NCI-H1930 (cell line): ENCODE measurements around the gene FHAD1.

Source experiments
- DNase-seq, 2 experiments: peaks; one replicate each; lab custom pipeline; 2025; lab: John Stamatoyannopoulos, UW

FHAD1 gene

DNA sequence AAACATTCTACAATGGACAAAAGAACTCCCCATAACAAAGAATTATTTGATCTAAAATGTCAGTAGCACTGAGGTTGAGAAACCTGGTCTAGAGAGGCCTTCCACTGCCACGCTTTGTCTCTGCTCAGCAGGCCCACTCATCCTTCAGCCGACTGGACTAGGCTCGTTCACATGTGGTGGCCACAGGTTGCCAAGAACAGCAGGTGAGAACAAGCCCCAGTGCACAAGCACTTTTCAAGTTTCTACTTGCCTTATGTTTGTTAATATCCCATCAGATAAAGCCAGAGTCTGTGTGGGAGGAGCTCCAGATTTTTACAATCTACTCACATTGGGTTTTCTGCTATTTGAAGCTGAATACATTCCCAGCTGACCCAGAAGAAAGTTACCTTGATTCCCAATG lies 153.6 kb downstream of the FHAD1 start:
- no peak for DNase-seq

DNA sequence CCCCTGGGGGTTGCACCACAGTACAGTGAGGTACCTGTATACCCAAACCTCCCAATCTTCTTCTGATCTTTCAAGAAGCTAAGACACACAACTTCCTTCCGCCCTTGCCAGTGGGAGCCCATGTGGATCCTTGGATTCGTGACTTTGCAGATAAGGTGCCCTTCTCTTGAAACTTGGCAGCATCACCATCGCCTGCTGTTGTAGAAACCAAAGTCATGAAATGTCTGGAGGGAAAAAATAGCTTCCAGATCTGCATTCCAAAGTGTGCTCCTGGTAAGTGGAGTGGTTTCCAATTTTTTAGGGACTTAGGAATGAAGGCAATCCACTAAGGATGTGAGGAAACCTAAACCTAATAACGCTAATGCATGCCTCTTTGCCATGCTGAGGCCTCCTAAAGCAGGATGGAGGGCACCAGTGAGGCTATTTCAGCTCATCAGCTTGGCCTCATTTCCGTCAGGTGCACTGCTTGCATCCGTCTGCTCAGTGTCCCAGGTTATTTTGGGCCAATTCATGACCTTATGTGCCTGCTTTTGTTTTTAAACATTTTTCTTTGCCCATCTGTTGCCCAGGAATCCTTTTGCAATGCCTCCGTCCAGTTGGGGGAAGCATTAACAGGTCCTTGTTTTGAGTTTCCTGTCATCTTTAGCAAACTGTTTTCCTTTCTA lies 154.5 kb downstream of the FHAD1 start:
- DNase-seq: no peak

DNA sequence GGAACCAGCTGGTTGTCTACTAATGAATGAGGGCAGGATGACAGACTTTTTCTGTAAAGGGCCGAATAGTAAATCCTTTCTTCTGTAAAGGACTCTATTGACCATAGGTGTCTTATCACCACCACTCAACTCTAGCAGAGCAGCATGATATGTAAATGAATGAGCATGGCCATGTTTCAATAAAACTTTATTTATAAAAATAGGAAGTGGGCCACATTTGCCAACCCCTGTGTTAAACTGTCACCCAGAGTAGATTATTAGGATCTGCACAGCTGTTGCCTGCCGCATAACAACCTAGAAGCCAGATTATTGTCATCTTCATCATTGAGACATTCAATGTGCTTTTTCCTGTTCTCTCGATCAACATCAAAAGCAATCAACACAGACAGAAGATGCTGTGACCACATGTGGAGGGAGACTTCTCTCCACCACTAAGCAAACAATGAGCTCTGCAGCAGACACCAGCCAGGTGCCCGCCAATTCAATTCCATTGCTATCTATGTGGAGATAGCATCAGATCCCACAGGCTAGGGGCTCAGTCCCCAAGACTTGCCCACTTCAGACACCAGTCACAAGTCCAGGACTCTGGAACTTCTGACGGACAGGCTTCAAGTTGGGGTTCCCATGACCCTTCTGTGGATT lies 155.9 kb downstream of the FHAD1 start:
- DNase-seq: no peak

DNA sequence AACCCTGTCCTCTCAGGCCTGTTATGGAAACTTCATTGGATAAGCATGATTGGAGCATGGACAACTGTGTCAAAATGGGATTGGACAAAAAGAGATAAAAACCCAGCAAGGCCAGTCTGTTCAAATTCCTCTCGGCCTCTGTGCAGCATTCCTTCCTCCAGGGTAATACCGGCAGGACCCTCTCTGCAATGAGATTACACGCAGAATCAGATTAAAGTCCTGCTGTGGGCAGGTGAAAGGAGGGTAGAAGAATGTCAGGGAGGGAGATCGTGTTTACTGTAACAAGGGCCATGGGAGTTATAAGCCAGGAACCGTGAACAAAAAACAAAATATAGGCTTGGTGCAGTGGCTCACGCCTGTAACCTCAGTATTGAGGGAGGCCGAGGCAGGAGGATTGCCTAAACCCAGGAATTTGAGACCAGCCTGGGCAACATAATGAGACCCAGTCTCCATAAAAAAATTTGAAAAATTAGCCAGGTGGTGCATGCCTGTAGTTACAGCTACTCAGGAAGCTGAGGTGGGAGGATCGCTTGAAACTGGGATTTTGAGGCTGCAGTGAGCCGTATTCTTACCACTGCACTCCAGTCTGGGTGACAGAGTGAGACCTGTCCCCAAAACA lies 157.0 kb downstream of the FHAD1 start:
- DNase-seq: no peak

DNA sequence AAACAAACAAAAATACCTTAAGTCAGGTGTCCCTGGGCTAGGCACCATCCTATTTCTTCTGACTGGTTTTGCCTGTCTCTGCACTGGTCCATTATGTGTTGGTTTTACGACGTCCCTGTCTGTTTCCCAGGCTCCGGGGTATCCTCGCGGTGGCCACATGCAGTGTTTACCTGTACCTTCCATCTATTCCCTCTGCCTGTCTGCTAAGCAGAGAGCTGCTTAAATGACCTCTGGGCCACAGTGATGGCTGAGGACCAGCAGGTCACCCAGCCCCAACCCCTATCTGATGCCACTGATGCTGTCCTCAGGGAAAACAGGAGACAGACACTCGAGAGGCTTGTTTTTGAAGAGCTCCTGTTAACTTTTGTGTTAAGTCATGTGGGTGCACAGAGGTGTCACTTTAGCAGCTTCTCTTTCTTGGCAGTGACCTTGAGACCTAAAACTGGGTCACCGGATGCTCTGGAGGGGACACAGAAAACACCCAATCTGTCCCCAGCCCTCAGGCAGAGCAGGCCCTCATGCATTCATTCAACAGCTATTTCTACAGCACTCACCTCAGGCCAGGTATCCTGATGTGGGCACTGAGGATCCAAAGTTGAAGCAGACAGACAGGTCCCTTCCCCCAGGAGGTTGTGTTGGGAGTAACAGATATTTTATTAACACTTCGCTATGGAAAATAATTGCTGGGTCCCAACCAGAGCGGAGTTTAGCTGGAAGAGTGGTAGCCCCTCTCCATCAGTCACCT lies 158.3 kb downstream of the FHAD1 start:
- DNase-seq: no peak

DNA sequence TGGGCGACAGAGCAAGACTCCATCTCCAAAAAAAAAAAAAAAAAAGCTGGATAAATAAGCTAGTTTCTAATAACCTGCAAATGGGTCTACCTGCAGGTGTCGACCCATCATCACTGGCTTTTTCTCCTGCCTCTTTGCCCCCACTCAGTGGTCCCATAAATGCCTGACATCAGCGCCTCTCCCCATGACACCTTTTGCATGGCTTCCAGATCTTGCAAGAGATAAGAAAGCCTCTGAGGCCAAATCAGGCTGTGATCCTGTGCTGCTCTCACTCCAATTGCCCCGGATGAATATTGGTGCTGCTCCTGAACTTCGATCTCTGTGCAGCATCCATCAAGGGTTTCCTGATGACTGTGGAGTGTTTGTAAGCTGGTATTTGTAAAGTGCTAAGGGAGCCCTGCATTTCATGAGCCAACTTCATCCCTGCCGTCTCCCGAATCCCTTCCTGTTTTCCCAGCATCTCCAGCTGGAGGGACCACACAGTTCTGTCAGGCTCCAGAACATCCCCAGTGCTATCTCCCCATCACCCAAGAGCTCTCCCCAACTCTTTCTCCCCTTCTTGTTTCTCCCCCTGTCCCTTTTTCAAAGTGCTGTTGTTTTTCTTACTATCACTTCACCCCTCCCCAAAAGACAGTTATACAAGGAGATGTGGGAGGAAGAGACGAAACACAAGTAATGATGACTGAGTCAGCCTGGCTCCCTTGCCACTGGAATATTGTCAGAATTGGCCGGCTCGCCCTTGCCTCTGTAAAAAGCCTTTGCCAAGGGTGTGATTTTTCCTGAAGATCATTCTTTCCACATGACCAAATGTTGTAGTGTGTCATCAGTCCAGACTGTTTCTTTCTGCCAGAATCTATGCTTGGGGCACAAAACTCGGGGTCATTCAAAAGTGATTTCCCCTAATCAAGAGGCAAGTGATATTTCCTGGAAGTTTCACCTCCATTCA lies 159.9 kb downstream of the FHAD1 start:
- no peak for DNase-seq

DNA sequence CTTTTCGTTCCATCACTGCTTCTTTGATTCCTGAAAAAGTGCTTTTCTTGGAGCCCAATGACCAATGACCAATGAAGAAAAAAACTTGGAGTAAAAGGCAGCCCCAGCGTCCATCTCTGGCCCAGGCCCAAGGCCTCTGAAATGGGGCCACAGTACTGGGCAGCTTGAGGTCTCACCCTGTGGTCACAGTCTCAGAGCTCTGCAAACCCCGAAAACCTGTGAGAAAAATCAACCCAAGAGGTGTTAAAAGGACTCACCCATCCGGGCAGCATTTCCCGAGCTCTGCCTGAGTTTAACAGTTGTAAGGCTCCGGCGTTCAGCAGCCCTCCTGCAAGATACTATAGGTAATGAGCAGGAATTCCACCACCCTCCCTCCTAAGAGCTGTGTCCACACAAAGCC lies 160.6 kb downstream of the FHAD1 start:
- DNase-seq: no peak

DNA sequence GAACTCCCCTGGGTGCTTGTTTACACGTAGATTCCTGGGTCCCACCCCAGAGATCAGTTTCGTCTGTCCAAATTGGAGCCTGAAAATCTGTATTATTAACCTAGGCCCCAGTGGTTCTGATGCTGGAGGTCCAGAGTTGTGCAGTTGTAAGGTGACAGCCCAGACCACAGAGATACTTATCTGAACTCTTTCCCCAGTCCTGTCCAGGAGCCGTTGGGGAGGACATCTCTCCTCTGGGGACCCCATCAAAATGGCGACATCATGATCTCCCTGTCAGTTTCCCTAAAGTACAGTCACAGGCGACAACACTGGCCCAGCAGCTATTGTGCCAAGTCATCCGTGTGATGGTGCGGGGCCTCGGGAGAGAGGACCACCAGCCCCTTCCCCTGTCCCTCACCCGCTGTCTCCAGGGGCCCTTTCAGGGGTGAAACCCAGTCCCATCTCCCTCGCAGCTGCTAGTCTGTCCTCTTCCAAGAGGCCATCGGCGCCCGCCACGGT lies 161.9 kb downstream of the FHAD1 start:
- DNase-seq: no peak

DNA sequence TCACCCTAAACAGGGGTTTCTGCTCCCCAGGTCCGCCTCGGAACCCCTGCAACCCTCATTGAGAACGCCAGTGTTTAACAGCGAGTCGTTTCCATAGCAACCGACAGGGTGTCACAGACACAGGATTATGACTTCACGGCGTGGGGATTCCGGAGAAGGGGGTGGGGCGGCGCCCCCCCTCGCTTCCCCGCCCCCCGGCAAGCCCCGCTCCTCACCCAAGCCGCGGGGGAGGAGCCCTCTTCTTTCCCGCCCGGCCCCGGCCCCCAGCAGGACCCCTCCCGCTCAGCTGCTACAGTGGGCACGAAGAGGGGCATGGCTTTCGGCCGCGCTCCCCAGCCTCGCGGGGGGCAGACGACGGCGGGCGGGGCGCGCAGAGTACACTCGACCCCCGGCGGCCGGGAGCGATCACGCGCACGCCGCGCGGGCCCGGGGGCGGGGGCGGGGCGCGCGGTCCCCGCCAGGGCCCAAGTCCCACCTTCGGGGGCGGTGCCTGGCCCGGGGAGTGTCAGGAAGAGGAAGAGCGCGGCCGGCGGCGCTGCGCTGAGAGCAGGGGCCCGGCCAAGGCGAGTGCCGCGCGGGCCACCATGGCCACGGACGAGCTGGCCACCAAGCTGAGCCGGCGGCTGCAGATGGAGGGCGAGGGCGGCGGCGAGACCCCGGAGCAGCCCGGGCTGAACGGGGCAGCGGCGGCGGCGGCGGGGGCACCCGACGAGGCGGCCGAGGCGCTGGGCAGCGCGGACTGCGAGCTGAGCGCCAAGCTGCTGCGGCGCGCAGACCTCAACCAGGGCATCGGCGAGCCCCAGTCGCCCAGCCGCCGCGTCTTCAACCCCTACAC lies 162.6 kb downstream of the FHAD1 start, which contains the start of gene EFHD2:
Gene EFHD2 (plus strand): TSS at position 501 of the 835 bp plus-strand sequence. CDS start 84 bp downstream, at position 585.
- peak; percentile 79 to 82 for DNase-seq

DNA sequence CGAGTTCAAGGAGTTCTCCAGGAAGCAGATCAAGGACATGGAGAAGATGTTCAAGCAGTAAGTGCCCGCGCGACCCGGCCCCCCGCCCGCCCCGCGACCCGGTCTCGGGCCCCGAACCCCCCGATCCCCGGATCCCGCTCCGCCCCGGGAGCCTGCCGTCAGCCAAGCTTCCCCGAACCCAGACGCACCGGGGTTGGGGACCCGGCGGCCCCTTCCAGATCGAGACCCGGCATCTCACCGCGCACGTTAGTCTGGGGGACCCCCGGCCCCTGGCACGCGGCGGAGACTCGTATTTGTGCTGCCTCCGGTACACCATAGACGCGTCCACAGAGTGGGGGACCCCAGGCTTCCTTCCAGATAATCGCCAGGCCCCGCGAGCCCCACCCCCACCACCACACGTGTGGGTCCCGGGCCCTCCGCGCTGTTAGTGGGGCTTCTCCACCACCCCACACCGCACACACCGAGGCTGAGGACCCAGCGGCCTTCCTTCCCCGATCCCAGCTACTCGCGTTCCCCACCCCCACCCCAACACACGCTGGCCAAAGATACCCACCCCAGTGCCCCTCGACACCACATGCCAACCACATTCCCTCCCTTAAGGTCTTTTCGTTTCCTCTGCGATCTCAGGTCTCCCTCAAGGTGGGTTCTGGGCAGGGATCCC lies 163.3 kb downstream of the FHAD1 start:
- DNase-seq: no peak

DNA sequence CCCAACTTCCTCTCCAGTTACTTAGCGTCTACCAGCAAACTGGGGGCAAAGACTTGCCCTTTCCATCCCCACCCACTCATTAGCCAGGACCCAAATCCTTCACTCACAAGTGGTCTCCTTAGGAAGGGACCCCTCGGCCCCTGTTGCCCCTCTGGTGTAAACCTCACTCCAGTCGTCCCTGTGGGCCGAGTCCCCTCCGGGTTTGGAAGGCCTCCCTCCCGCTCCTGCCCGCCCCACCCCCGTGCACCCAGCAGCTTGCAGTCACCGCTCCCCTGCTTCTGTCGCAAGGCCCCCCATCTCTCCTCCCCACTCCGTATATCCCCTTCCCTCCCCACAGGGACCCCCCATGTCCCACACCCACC lies 163.8 kb downstream of the FHAD1 start:
- no peak for DNase-seq

DNA sequence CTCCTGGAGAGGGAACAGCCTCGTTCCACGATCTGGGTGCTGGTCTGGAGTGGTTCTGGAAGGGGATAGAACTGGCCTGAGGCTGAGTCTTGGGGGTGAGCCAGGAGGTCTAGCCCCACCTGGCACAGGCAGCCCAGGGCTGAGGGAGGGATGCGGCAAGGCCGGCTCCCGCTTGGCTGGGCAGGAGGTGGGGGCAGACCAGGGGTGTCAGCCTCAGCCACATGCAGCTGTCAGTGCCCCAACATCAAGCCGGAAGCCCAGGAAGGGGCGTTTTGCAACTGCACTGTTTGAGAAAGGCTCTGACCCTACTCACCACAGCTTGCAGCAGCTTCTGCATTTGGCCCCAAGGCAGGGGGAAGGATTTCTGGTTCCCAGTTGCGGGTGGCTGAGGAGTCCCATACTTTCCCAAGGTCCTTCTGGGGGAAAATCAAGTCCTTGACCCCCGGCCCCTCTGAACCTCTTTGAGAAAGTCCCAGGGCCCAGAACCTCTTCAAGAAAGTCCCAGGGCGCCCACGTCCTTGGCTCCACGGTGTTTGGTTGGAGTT lies 164.6 kb downstream of the FHAD1 start:
- no peak for DNase-seq

DNA sequence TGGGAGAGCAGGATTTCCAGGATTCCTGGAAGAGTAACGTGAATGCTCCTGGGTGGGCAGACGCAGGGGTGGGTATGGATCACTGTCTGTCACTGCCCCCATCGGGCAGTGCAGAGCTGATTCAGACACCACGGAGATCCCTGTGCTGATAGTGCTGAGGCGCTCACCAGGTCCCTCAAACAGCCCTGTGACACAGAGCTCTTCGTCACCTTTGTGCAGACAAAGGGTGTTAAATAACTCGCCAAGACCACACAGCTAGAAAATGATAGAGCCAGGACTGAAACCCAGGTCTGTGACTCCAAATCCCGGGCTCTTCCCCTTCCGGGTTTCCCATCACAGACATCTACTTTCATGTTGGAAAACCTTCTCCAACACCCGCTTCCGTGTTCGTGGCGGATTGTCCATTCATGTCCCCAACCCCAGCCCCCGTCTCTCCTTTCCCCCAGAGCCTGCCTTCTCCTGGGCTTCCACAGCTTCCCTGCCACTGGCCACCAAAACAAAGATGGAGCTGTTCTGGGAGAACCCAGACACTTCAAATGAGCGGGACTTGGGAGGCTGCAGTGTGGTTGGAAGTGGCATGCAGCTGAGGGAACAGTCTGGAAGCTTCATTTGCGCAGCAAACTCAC lies 165.3 kb downstream of the FHAD1 start:
- DNase-seq: no peak

DNA sequence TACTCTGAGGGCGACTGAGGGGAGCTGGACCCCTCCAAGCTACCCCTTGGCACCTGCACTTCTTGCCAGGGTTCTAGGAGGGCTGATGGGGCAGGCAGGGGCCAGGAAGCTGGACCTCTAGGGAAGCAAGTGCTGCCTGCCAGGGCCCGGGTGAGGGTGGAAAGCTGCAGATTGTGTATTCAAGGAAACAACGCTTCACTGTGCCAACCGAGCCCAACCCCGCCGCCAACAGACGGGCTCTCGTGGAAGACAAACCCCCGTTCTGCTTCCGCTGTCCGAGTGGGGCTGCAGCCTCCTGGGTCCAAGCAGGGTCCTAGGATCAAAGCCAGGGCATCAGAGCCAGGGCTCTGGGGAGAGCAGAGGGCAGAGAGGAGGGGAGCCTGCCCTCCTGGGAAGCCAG lies 165.8 kb downstream of the FHAD1 start:
- DNase-seq: no peak

DNA sequence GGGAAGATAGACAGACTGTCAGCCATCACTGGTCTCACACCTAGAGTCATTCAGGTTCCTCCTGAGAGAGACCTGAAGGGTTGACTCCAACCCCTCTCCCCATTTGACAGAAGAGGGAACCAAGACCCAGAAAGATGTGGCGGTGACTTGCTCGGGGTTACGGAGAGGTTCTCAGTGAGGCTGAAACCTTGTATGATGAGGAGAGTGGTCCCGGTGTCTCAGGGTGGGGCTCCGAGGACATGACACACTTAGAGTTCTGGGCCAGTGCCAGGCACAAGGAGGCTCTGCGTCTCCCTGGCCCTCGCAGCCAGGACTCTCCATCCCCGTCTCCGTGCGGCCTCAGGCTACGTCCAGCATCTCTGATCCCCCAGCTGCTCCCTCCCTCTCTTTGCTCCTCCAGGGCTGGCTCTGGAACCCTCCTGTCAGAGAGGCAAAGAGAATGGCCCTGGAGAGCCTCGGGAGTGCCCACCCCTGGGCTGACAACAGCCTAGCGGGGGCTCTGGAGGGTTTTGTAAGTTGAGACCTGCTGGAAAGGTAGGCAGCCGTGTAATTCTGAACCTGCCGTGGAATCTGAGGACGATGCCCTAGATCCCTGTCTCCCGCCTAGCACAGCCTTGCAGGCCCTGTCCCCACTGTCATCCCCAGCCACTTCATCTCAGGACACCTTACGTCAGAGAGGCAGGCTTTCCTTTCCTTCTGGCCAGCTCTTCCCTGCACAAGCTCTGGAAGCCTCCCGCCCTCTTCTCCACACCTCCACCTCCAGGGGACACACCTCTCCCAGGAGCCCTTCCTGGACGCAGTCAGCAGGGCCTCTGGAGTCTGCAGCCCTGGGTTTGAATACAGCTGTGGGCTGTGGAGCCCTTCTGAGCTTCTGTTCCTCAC lies 166.8 kb downstream of the FHAD1 start:
- DNase-seq: no peak

DNA sequence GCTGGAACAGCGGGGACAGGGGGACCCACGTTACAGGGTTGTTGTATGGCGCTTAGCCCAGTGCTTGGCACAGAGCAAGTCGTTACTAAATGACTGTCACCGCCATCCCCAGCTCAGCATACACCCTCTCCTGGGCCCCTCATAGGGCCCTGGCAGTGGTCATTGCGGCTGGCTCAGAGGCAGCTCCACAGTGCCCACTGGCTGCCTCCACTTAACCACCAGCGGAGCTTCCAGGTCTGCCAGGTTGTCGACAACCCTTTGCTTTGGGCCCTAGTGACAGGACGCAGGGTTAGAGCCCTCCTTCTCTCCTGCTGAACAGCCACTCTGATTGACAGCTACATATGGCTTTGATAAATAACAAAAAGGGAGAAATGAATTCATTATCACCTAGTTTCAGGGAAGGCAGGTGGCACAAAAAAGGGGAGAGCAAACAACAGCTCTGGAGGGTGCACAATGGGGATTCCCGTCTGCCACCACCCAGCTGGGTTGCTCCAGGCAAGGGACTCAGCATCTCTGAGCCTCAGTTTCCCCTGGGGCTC lies 167.5 kb downstream of the FHAD1 start:
- DNase-seq: no peak

DNA sequence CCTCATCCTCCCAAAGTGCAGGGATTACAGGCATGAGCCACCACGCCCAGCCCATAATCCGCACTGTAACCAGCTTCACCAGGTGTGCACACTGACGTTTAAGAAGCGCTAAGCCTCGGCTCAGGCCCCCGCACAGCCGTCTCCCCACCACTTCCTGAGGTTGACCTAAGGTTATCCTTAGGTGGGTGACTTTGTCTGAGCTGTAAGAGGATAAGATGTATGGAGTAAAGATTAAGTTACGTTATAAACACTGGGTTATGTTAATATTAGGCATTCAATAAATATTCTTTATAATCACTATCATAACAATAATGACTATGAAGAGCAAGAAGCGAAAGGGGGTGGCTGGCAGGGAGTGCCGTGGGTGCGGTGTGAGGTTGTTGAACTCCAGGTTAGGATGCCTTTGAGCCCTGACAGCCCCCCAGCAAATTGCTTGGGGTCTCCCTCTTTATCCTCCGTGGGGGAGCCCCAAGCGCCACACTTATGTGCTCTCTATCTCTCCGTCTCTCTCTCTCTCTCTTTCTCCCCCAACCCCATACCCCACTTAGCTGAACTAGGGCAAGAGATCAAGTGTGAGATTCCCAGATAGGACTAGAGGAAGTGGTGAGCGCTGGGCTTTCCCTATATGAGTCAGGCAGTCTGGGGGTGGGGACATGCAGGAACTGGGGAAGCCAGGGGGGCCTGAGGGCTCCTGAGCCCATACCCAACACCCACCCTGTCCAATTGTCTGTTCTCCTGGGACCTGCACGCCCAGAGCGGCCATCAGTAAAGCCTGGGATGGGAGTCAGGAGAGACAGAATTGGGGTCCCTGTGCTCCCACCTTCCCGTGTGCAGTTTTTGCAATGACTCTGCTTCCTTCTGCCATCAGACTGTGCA lies 170.3 kb downstream of the FHAD1 start:
- no peak for DNase-seq
